Hepatocyte (in vitro differentiated cells): Measurements from ENCODE around the gene HS3ST4. TPM values are rescaled to one million over a fixed set of nuclear protein-coding genes. Genes with fewer than 3 reads are reported as not detected.
"Not testable (repeated sequence)": the region's sequence is repeated elsewhere in the genome, so short reads cannot be mapped to it uniquely, and the experiment has no call there.

Experiments used
- DNase-seq: peaks from one replicate; pipeline ENCODE4 v3.0.0-alpha.2; 2016; ENCODE audit warnings: low spot score
- H2AFZ ChIP-seq: fragments of 200-600 bp; sonication (generic); 2 replicates; pipeline ENCODE4 v1.6.0; 2016; ENCODE audit warnings: antibody characterized with exemption, mild to moderate bottlenecking
- H3K27ac ChIP-seq: fragments of 200-600 bp; sonication (generic); 2 replicates; pipeline ENCODE4 v1.5.1; 2016; ENCODE audit warnings: mild to moderate bottlenecking
- H3K27me3 ChIP-seq: fragments of 200-600 bp; sonication (generic); 2 replicates; pipeline ENCODE4 v1.6.1; 2016
- H3K36me3 ChIP-seq: fragments of 200-600 bp; sonication (generic); replicated peaks from 2 replicates; pipeline ENCODE4 v1.5.1; 2016; ENCODE audit warnings: low read depth; ENCODE audit not compliant: insufficient read depth
- H3K4me1 ChIP-seq: fragments of 200-600 bp; sonication (generic); 2 replicates; pipeline ENCODE4 v1.5.1; 2016; ENCODE audit warnings: mild to moderate bottlenecking, moderate library complexity; ENCODE audit not compliant: insufficient read depth
- H3K4me2 ChIP-seq: fragments of 200-600 bp; sonication (generic); 2 replicates; pipeline ENCODE4 v1.6.0; 2016
- H3K4me3 ChIP-seq: fragments of 200-600 bp; sonication (generic); 2 replicates; pipeline ENCODE4 v1.5.1; 2016; ENCODE audit warnings: mild to moderate bottlenecking
- H3K79me2 ChIP-seq: fragments of 200-600 bp; sonication (generic); 2 replicates; pipeline ENCODE4 v1.6.0; 2017; ENCODE audit warnings: mild to moderate bottlenecking
- H3K9me2 ChIP-seq: fragments of 200-600 bp; sonication (generic); replicated peaks from 2 replicates; pipeline ENCODE4 v1.6.0; 2017; ENCODE audit warnings: mild to moderate bottlenecking; ENCODE audit not compliant: insufficient read depth
- H3K9me3 ChIP-seq: fragments of 200-600 bp; sonication (generic); 2 replicates; pipeline ENCODE4 v1.5.1; 2016; ENCODE audit warnings: low read depth, mild to moderate bottlenecking
- H4K20me1 ChIP-seq: fragments of 200-600 bp; sonication (generic); 2 replicates; pipeline ENCODE4 v1.6.0; 2016; ENCODE audit warnings: mild to moderate bottlenecking; ENCODE audit not compliant: insufficient read depth, poor library complexity, severe bottlenecking
- CTCF ChIP-seq: fragments of 200-600 bp; sonication (generic); IDR thresholded peaks from 2 replicates; pipeline ENCODE4 v1.5.1; 2016; ENCODE audit warnings: antibody characterized with exemption, mild to moderate bottlenecking; ENCODE audit not compliant: poor library complexity
- EZH2 ChIP-seq: fragments of 200-600 bp; sonication (generic); IDR thresholded peaks from 2 replicates; pipeline ENCODE4 v1.6.1; 2016; ENCODE audit warnings: antibody characterized with exemption, mild to moderate bottlenecking, borderline replicate concordance
- EZH2phosphoT487 ChIP-seq: fragments of 200-600 bp; sonication (generic); IDR thresholded peaks from one replicate; pipeline ENCODE4 v1.6.1; 2018; ENCODE audit warnings: antibody characterized with exemption, mild to moderate bottlenecking, low read depth, moderate library complexity; ENCODE audit not compliant: unreplicated experiment, severe bottlenecking
- WGBS: methylation state at CpG from one replicate; pipeline ENCODE4 v1.1.6; 2016; ENCODE audit warnings: low lambda C conversion rate; ENCODE audit errors: missing lambda C conversion rate; 5-methylcytosine and 5-hydroxymethylcytosine counted together
- polyA plus RNA-seq: library from polyadenylated mRNA; unstranded; fragments of >200 nt; fragmentation: Nextera tagmentation; extraction: Ambion mirVana; gene quantifications from 2 replicates; pipeline ENCODE4 v1.2.1, GENCODE V29; 2016
- total RNA-seq: library from RNA; depleted of rRNA; stranded (reverse); fragments of >200 nt; gene quantifications from 2 replicates; pipeline ENCODE4 v1.2.3, GENCODE V29; 2014

The HS3ST4 gene
- total and polyA plus RNA-seq, 2 experiments from 2014 or later: 2.0 to 3.1 TPM

- Histone ChIP-seq H3K27ac (no peak overlapping the region), H3K9me3 (no peaks in the 10 kb centered on the region), H2AFZ (no peak overlapping the region), H3K79me2 (no peaks in the 10 kb centered on the region), H3K9me2 (no peaks in the 10 kb centered on the region), H3K36me3 (no peaks in the 10 kb centered on the region), H3K4me2 (no peak overlapping the region), H3K4me1 (no peaks in the 10 kb centered on the region), H3K27me3 (no peaks in the 10 kb centered on the region), H4K20me1 (no peaks in the 10 kb centered on the region), H3K4me3 (no peak overlapping the region)
- TF ChIP-seq EZH2: no peak
- TF ChIP-seq EZH2phosphoT487: no peak
- TF ChIP-seq CTCF: no peak
- DNase-seq: no peak
- 86% methylated on average over 2 of the region's 2 CpGs for WGBS
These were observed 72.7 kb downstream of the HS3ST4 start for GRCh38 chr16:25764466-25764865.

- H2AFZ ChIP-seq: no peak overlapping the region
- 68% methylated on average over 1 of the region's 1 CpG for WGBS
- no peaks in the 10 kb centered on the region for H3K4me1 ChIP-seq
- no peak overlapping the region for H3K4me2 ChIP-seq
- no peaks in the 10 kb centered on the region for H3K79me2 ChIP-seq
- no peak for TF ChIP-seq EZH2phosphoT487
- TF ChIP-seq CTCF: no peak
- TF ChIP-seq EZH2: no peak
- no peaks in the 10 kb centered on the region for H3K9me2 ChIP-seq
- no peak overlapping the region for H3K27ac ChIP-seq
- no peaks in the 10 kb centered on the region for H3K27me3 ChIP-seq
- DNase-seq: no peak
- H3K4me3 ChIP-seq: no peak overlapping the region
- no peaks in the 10 kb centered on the region for H3K36me3 ChIP-seq
- no peaks in the 10 kb centered on the region for H3K9me3 ChIP-seq
- H4K20me1 ChIP-seq: no peaks in the 10 kb centered on the region
These were observed 79.5 kb downstream of the HS3ST4 start for GRCh38 chr16:25771216-25771615.

- Histone ChIP-seq H3K79me2 (no peaks in the 10 kb centered on the region), H4K20me1 (no peaks in the 10 kb centered on the region), H2AFZ (no peak overlapping the region), H3K27me3 (no peaks in the 10 kb centered on the region), H3K27ac (no peak overlapping the region), H3K4me1 (no peaks in the 10 kb centered on the region), H3K4me2 (no peak overlapping the region), H3K36me3 (no peaks in the 10 kb centered on the region), H3K9me2 (no peaks in the 10 kb centered on the region), H3K4me3 (no peak overlapping the region), H3K9me3 (no peaks in the 10 kb centered on the region)
- DNase-seq: no peak
- WGBS: 35% methylated on average over 5 of the region's 5 CpGs
- TF ChIP-seq EZH2 (no peak), EZH2phosphoT487 (no peak), CTCF (no peak)
These were observed 80.2 kb downstream of the HS3ST4 start for GRCh38 chr16:25771812-25772568.

- H3K36me3 ChIP-seq: not testable (repeated sequence)
These were observed 84.5 kb downstream of the HS3ST4 start for GRCh38 chr16:25776214-25776613.

More at GRCh38 chr16:25776214-25776613, 84.5 kb downstream of the HS3ST4 start:
- not testable (repeated sequence) for H3K9me3 ChIP-seq, H3K27me3 ChIP-seq, H4K20me1 ChIP-seq, H3K27ac ChIP-seq, H3K4me1 ChIP-seq, H3K79me2 ChIP-seq, H3K4me3 ChIP-seq, DNase-seq, H3K9me2 ChIP-seq, H3K4me2 ChIP-seq, H2AFZ ChIP-seq
- 97% methylated on average over 2 of the region's 2 CpGs for WGBS
